Measurements from ENCODE around the gene DARS1.

GRCh38 chr2:135974036-135974435 lies 11.4 kb downstream of the DARS1 start:
- TF ChIP-seq CTCF (conservative IDR thresholded peaks at IDR 0.05; ENCODE audit: low read length) (no peak), EZH2phosphoT487 (IDR thresholded peaks at IDR 0.05; ENCODE audit: borderline replicate concordance) (no peak)
